GM12865 (cell line): ENCODE data around the gene PCDHGA3.
"Not testable (repeated sequence)": the region's sequence is repeated elsewhere in the genome, so short reads cannot be mapped to it uniquely, and the experiment has no call there.

Source experiments
- DNase-seq: peaks from one replicate; pipeline ENCODE4 v3.0.0; 2010; ENCODE audit warnings: low read depth
- H3K4me3 ChIP-seq: 2 replicates; pipeline ENCODE4 v1.5.1; 2011; ENCODE audit warnings: mild to moderate bottlenecking, low read depth, low read length, control low read depth
- TF ChIP-seq, protein P1 (sequence below): IDR thresholded peaks from 2 replicates; pipeline ENCODE4 v1.5.1; 2011; ENCODE audit warnings: low read length, control low read depth, low read depth, inconsistent platforms; ENCODE audit not compliant: insufficient read depth; ENCODE audit errors: missing control alignments

Gene PCDHGA3

DNA sequence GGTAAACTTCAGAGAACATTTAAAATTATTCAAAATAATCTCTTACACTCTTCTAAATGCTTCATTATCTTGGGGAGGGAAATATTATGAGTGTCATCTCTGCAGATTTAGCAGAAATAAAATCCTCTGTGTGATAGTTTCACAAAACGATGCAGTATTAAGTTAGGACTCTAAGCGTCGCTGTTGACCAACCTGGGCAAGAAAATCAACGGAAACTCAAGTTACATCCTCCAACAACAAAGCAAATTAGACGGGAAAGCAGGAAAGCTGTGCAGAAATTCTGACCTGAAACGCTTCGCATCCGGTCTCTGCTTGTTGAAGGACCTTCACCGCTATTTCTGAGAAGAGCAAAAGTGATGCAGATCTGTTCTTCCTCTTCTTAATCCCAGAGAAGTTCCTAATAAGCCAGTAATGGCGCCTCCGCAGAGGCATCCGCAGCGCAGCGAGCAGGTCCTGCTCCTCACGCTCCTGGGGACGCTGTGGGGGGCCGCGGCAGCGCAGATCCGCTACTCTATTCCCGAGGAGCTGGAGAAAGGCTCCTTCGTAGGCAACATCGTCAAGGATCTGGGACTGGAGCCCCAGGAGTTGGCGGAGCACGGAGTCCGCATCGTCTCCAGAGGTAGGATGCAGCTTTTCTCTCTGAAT is 30.2 kb downstream of the PCDHGA3 start, which contains the start of gene PCDHGA6:
Gene PCDHGA6, plus strand, starts transcription at position 219 of the 645 bp plus-strand sequence. Its CDS starts 193 bp downstream, at position 412.
- DNase-seq = no peak
- no peak within 1 kb of the TSS for H3K4me3 ChIP-seq
- TF ChIP-seq, protein P1, sequence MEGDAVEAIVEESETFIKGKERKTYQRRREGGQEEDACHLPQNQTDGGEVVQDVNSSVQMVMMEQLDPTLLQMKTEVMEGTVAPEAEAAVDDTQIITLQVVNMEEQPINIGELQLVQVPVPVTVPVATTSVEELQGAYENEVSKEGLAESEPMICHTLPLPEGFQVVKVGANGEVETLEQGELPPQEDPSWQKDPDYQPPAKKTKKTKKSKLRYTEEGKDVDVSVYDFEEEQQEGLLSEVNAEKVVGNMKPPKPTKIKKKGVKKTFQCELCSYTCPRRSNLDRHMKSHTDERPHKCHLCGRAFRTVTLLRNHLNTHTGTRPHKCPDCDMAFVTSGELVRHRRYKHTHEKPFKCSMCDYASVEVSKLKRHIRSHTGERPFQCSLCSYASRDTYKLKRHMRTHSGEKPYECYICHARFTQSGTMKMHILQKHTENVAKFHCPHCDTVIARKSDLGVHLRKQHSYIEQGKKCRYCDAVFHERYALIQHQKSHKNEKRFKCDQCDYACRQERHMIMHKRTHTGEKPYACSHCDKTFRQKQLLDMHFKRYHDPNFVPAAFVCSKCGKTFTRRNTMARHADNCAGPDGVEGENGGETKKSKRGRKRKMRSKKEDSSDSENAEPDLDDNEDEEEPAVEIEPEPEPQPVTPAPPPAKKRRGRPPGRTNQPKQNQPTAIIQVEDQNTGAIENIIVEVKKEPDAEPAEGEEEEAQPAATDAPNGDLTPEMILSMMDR = peak; percentile 28

DNA sequence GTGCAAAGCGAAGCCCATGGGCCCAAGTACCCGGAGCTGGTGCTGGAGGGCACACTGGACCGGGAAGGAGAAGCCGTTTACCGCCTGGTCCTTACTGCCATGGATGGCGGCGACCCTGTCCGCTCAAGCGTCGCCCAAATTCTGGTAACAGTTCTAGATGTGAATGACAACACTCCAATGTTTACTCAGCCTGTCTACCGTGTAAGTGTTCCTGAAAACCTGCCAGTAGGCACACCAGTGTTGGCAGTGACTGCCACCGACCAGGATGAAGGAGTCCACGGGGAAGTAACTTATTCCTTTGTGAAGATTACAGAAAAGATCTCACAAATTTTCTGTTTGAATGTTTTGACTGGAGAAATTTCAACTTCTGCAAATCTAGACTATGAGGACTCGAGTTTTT is 31.0 kb downstream of the PCDHGA3 start:
- DNase-seq = no peak
- TF ChIP-seq, protein P1 = no peak
- H3K4me3 ChIP-seq = no peak overlapping the region

DNA sequence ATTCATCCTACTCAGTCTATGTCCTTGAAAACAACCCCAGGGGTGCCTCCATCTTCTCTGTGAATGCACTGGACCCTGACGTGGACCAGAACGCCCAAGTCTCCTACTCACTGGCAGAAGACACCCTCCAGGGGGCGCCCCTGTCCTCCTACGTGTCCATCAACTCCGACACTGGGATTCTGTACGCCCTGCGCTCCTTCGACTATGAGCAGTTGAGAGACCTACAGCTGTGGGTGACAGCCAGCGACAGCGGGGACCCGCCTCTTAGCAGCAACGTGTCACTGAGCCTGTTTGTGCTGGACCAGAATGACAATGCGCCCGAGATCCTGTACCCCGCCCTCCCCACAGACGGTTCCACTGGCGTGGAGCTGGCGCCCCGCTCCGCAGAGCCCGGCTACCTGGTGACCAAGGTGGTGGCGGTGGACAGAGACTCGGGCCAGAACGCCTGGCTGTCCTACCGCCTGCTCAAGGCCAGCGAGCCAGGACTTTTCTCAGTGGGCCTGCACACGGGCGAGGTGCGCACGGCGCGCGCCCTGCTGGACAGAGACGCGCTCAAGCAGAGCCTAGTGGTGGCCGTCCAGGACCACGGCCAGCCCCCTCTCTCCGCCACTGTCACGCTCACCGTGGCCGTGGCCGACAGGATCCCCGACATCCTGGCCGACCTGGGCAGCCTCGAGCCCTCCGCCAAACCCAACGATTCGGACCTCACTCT is 32.0 kb downstream of the PCDHGA3 start:
- not testable (repeated sequence) for H3K4me3 ChIP-seq, DNase-seq

DNA sequence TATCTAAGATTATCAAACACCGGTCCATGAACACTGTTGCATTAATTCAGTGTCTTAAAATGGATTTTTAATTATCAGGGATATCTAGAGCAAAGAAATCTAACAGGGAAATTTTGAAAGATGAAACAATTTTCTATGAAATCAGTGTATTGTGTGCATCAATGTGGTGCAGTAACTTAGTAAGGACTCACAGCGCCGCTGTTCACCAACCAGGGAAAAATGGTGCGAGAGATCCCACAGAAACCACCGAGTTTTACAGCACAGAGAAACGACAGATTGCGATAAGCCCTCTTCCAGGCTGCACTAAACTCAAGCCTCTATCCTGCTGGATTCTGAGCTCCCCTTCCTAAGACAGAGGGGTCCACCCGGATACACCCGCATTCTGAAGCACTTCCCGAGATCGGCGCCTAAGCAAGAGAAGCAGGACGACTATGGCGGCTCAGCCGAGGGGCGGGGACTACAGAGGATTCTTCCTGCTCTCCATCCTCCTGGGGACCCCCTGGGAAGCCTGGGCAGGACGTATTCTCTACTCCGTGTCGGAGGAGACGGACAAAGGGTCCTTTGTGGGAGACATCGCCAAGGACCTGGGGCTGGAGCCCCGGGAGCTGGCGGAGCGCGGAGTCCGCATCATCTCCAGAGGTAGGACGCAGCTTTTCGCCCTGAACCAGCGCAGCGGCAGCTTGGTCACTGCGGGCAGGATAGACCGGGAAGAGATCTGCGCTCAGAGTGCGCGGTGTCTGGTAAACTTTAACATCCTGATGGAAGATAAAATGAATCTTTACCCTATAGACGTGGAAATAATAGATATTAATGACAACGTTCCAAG is 39.1 kb downstream of the PCDHGA3 start, which contains the start of gene PCDHGA7:
Gene PCDHGA7, plus strand, starts transcription at position 274 of the 826 bp plus-strand sequence. Its CDS starts 158 bp downstream, at position 432.
- H3K4me3 ChIP-seq = no peak within 1 kb of the TSS
- DNase-seq = no peak
- TF ChIP-seq, protein P1 = no peak

DNA sequence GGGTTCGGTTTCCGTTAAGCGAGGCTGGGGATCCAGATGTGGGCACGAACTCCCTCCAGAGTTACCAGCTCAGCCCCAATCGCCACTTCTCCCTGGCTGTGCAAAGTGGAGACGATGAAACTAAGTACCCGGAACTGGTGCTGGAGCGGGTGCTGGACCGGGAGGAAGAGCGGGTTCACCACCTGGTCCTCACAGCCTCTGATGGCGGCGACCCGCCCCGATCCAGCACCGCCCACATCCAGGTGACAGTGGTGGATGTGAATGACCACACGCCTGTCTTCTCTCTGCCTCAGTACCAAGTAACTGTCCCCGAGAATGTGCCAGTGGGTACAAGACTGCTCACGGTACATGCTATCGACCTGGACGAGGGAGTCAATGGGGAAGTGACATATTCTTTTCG is 39.7 kb downstream of the PCDHGA3 start:
- TF ChIP-seq, protein P1 = no peak
- DNase-seq = no peak
- H3K4me3 ChIP-seq = no peak overlapping the region

DNA sequence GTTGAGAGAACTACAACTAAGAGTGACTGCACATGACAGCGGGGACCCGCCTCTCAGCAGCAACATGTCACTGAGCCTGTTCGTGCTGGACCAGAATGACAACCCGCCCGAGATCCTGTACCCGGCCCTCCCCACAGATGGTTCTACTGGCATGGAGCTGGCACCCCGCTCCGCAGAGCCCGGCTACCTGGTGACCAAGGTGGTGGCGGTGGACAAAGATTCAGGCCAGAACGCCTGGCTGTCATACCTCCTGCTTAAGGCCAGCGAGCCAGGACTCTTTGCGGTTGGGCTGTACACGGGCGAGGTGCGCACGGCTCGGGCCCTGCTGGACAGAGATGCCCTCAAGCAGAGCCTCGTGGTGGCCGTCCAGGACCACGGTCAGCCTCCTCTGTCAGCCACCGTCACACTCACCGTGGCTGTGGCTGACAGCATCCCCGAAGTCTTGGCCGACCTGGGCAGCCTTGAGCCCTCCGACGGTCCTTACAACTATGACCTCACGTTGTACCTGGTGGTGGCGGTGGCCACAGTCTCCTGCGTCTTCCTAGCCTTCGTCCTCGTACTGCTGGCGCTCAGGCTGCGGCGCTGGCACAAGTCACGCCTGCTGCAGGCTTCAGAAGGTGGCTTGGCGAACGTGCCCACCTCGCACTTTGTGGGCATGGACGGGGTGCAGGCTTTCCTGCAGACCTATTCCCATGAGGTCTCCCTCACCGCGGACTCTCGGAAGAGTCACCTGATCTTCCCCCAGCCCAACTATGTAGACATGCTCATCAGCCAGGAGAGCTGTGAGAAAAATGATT is 41.0 kb downstream of the PCDHGA3 start:
- no peak overlapping the region for H3K4me3 ChIP-seq
- TF ChIP-seq, protein P1 = no peak
- no peak for DNase-seq
